GM21381 (cell line): ENCODE results near the gene MAPK12.
A peak's percentile ranks its signal among the peaks of the same experiment; 100 is the strongest.

Source experiments
- ATAC-seq: cut with Tn5 transposase; IDR thresholded peaks from one replicate; pipeline ENCODE4 v1.9.1; 2021; ENCODE audit warnings: mild to moderate bottlenecking, moderate library complexity; ENCODE audit not compliant: unreplicated experiment

Gene MAPK12

GRCh38 chr22:50261615-50262459, at the start of gene MAPK12:
Gene MAPK12 (minus strand): TSS chr22:50261683. CDS start chr22:50261509, 174 bp downstream.
- ATAC-seq = peak; percentile 48

DNA sequence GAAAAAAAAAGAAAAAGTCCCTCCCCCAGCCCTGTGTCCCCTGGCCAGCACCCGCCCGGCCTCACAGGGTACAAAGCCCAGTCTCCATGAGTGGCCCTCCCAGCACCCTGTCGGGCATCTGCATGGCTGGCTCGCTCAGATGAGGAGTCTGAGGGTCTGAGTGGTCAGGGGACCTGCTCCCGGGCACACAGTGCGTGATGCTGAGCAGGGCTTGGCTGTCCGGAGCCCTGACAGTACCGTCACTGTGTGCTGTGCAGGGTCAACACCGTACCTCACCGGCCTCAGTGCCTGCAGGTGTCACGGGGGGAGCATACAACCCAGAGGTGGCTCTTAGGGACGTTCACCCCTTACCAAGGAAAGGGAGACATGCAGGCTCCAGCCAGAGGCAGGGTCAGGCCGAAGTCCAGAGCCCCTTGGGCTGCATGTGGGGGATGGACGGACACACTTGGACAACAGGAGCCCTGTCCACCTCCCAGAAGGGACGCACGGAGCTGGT, 49.5 kb upstream of the MAPK12 start:
- no peak for ATAC-seq

GRCh38 chr22:50310031-50310722, 48.7 kb upstream of the MAPK12 start:
- ATAC-seq = no peak

- no peak for ATAC-seq
These were observed 48.1 kb upstream of the MAPK12 start for GRCh38 chr22:50309601-50309991.

GRCh38 chr22:50308986-50309600, 47.6 kb upstream of the MAPK12 start:
- ATAC-seq = no peak

DNA sequence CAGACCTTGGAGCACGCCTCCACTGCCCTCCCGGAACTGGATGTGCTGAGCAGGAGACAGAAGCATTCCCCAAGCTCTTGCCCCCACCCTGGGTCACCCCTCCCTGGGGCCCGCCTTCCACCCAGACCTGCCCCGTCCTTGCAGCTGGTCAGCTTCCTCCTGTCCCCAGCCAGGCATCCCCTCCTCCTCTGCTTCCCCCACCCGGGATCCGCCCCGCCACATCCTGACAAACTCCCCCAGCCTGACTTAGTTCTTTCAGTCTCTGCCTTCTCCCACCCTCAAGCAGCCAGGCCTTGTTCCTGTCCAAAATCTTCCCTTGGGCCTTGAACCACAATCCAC, 47.1 kb upstream of the MAPK12 start:
- ATAC-seq = no peak

- ATAC-seq = no peak
These were observed 46.6 kb upstream of the MAPK12 start for GRCh38 chr22:50307890-50308596.

- no peak for ATAC-seq
These were observed 45.6 kb upstream of the MAPK12 start, which contains the start of gene PLXNB2 for GRCh38 chr22:50306753-50307749. Gene PLXNB2 (minus strand): TSS chr22:50307646. CDS start chr22:50290584, 17,062 bp downstream.

DNA sequence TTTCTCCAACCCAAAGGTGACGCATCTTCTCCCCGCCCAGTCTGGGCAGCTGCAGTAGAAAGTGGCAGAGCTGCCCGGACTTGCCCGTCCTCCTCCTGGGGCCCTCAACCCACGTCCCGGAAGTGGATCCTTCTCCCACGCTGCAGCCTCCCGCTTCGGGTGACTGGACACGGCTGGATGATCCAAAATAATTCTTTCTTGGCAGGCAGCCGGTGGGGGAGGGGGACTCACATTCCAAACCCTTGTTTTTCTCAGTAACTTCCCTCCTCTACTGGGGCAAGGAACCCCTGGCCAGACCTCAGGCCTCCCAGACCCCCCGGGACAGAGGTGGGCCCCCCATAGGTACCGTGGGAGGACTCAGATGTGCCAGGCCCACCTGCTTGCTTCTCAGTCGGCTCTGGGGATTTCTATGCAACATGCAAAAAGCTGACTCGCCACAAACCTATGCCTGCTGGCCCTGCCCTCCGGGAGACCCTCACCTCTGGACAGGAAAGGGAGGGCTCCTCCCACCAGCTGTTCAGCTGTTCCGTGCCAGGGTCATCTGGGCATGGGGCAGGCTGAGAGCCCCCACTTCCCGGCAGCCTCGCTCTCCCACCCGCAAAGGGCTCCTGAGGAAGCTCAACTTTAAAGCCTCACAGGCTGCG, 44.6 kb upstream of the MAPK12 start:
- no peak for ATAC-seq

GRCh38 chr22:50305393-50305922, 44.0 kb upstream of the MAPK12 start:
- no peak for ATAC-seq

DNA sequence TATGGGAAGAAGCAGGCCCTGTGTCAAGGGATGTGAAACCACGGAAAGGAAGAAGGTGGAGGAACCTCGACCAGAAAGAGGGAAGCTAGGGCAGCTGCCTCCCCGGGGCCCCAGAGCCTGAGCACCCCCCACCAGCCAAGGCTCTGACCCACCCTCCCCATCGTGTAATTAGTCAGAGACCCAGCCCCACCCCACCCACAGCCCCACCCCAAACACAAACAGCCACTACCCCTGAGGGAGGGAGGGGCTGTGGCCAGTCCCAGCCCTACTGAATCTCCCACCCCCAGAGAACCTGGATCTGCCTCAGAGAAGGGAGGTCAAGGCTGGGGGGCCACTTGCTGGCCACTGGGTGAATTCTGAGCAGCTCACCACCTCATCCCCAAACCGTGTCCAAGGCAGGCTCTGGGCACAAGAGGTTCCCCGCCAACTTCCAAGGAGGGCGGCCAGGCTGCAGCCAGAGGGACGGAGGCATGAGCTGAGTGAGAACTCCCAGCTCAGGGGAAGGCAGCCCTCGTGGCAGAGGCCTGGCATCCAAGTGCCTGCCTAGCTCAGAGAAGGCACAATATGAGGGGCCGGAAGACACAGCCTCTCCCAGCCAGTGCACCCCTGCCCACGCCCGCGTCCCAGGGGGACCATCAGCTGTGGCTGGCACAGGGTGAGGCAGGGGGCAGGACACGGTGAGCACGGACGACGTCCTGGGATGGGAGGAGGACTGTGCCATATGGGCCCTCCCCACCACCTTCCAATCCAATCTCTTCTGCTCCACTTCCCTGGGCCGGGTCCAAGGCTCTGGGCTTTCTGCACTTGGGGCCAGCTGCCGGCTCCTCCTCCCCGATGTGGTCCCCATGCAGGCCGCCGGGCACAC, 43.3 kb upstream of the MAPK12 start:
- no peak for ATAC-seq

DNA sequence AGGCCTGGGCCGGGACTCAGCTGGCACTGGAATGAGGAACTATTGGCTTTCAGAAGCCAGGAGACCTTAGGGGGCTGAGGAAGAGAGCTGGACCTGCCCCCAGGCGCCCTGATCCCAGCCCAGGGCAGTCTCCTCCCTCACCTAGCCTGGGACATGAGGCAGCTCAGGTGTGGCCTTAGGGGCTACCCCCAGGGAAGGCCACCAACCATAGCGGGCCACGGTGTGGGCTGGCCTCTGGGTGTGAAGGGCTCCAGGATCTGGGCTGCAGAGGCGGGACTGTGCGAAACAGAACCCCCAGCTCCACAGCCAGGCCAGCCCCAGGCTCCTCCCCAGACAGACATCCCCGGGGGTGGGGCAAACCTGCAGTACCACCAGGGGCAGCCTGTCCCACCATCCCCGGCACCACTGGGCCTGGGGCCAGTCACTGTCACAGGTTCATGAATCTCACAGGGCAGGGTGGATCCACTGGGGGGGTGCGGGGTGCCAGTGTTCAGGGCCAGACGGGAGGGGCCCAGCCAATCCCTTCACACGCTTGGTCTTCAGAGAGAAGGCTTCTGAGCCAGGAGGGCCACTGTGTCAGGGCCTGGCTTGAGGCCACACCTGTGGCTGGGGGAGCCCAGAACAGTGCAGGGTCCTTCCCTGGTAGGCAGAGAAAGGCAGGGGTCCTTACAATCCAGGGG, 42.5 kb upstream of the MAPK12 start:
- ATAC-seq = no peak

DNA sequence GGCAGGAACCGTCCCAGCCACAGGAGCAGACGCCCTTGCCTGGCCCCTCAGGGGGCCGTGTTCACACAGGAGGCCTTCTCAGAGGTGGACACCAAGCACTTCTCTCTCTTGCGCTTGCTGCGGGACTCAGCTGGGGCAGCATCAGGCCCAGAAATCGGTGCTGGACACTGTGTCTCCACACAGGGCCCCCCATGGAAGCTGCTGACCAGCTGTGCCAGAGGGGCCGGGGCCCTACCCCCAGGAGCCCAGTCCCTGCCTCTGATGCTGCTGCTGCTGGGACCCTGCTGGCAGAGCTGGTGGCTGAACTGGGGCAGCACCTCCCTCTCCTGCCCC, 42.0 kb upstream of the MAPK12 start:
- no peak for ATAC-seq

- ATAC-seq = no peak
These were observed 41.1 kb upstream of the MAPK12 start for GRCh38 chr22:50302564-50302963.

- ATAC-seq = no peak
These were observed 40.6 kb upstream of the MAPK12 start for GRCh38 chr22:50302041-50302541.

DNA sequence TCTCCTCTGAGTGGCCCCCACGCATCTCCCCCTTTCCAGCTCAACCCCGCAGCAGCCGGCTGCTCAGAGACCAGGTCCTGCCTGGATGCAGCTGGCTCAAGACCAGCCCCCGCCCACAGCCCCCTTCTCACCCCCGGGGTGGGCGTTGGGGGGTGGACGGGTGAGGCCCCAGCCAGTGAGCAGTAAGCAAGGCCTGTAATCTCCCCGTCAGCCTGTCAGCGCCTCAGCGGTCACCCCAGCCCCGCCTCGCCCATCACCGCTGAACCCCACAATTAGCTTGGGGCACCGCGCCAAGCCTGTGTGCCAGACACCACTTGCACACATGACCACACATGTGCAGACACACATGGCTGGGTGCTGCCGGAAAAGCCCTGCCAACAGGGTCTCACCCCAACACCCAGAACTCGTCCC, 40.1 kb upstream of the MAPK12 start:
- no peak for ATAC-seq

GRCh38 chr22:50300620-50301257, 39.3 kb upstream of the MAPK12 start:
- ATAC-seq = no peak
